SU-DHL-6 (cell line): ENCODE results near the gene TMEM115.

Experiments
- H2AFZ ChIP-seq: fragments of 200-600 bp; sonication (generic); 2 replicates; pipeline ENCODE4 v1.6.1; 2014; ENCODE audit warnings: low read depth, mild to moderate bottlenecking, moderate library complexity, mixed read lengths, antibody characterized with exemption, low read length; ENCODE audit not compliant: severe bottlenecking
- H3F3A ChIP-seq: fragments of 200-600 bp; shearing (Covaris generic); 2 replicates; pipeline ENCODE4 v1.6.0; 2016; ENCODE audit warnings: antibody characterized with exemption, mild to moderate bottlenecking; ENCODE audit not compliant: insufficient read depth
- H3K27ac ChIP-seq: fragments of 200-600 bp; sonication (generic); 2 replicates; pipeline ENCODE4 v1.5.1; 2016; ENCODE audit warnings: low read depth, mild to moderate bottlenecking, low read length, moderate library complexity, mixed read lengths
- H3K27me3 ChIP-seq: fragments of 200-600 bp; sonication (generic), shearing (Covaris generic); 2 replicates; pipeline ENCODE4 v1.6.0; 2014; ENCODE audit warnings: mild to moderate bottlenecking, low read length
- H3K36me3 ChIP-seq: fragments of 200-600 bp; sonication (generic); 2 replicates; pipeline ENCODE4 v1.6.1; 2014; ENCODE audit warnings: mild to moderate bottlenecking, low read length, mixed read lengths
- H3K4me2 ChIP-seq: fragments of 300-600, 200-600 bp; shearing (Covaris generic), sonication (generic); 2 replicates; pipeline ENCODE4 v1.6.0; 2014; ENCODE audit warnings: low read length, low read depth, mild to moderate bottlenecking; ENCODE audit not compliant: poor library complexity, severe bottlenecking
- H3K4me3 ChIP-seq: fragments of 200-600 bp; sonication (generic); 2 replicates; pipeline ENCODE4 v1.5.1; 2014; ENCODE audit warnings: antibody characterized with exemption, low read length, mild to moderate bottlenecking, mixed read lengths; ENCODE audit not compliant: insufficient read depth, poor library complexity, severe bottlenecking
- H3K79me2 ChIP-seq: fragments of 200-600 bp; sonication (generic); 2 replicates; pipeline ENCODE4 v1.6.1; 2014; ENCODE audit warnings: mild to moderate bottlenecking, low read length, moderate library complexity; ENCODE audit not compliant: insufficient read depth
- H3K9ac ChIP-seq: fragments of 200-600 bp; sonication (generic); 2 replicates; pipeline ENCODE4 v1.7.0; 2014; ENCODE audit warnings: mild to moderate bottlenecking, low read length
- H3K9me2 ChIP-seq: fragments of 200-600 bp; sonication (generic); replicated peaks from 2 replicates; pipeline ENCODE4 v1.6.1; 2014; ENCODE audit warnings: low read length; ENCODE audit not compliant: insufficient read depth
- H3K9me3 ChIP-seq: fragments of 200-600 bp; sonication (generic); 2 replicates; pipeline ENCODE4 v1.6.1; 2014; ENCODE audit warnings: low read length, mixed read lengths; ENCODE audit not compliant: insufficient read depth
- H4K20me1 ChIP-seq: fragments of 200-600 bp; sonication (generic); 2 replicates; pipeline ENCODE4 v1.6.1; 2014; ENCODE audit warnings: low read depth, mild to moderate bottlenecking, antibody characterized with exemption, low read length, moderate library complexity, mixed read lengths
- EZH2phosphoT487 ChIP-seq: fragments of 200-600 bp; sonication (generic), shearing (Covaris generic); conservative IDR thresholded peaks from 2 replicates; pipeline ENCODE4 v1.6.1; 2018; ENCODE audit warnings: mild to moderate bottlenecking, antibody characterized with exemption, low read length, moderate library complexity, mixed read lengths
- TF ChIP-seq, protein P1 (sequence below): fragments of 200-600 bp; sonication (generic); IDR thresholded peaks from one replicate; pipeline ENCODE4 v1.5.1; 2017; ENCODE audit warnings: antibody characterized with exemption, mild to moderate bottlenecking, low read length, moderate library complexity; ENCODE audit not compliant: insufficient read depth, poor library complexity, severe bottlenecking

The TMEM115 gene

GRCh38 chr3:50320853-50321335 is 38.4 kb downstream of the TMEM115 start:
- Histone ChIP-seq H3K79me2 (no peaks in the 10 kb centered on the region), H4K20me1 (no peaks in the 10 kb centered on the region), H3K4me2 (peak overlapping the region; percentile 92), H3F3A (no peaks in the 10 kb centered on the region), H3K9me2 (no peaks in the 10 kb centered on the region), H3K36me3 (no peaks in the 10 kb centered on the region), H3K4me3 (peak overlapping the region; percentile 87), H3K9me3 (no peaks in the 10 kb centered on the region), H3K27me3 (no peaks in the 10 kb centered on the region), H3K27ac (peak overlapping the region; percentile 80), H3K9ac (peak overlapping the region; percentile 81), H2AFZ (peak overlapping the region; percentile 96)
- no peak for TF ChIP-seq EZH2phosphoT487
- TF ChIP-seq, protein P1, sequence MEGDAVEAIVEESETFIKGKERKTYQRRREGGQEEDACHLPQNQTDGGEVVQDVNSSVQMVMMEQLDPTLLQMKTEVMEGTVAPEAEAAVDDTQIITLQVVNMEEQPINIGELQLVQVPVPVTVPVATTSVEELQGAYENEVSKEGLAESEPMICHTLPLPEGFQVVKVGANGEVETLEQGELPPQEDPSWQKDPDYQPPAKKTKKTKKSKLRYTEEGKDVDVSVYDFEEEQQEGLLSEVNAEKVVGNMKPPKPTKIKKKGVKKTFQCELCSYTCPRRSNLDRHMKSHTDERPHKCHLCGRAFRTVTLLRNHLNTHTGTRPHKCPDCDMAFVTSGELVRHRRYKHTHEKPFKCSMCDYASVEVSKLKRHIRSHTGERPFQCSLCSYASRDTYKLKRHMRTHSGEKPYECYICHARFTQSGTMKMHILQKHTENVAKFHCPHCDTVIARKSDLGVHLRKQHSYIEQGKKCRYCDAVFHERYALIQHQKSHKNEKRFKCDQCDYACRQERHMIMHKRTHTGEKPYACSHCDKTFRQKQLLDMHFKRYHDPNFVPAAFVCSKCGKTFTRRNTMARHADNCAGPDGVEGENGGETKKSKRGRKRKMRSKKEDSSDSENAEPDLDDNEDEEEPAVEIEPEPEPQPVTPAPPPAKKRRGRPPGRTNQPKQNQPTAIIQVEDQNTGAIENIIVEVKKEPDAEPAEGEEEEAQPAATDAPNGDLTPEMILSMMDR = no peak

GRCh38 chr3:50319894-50320625 is 39.3 kb downstream of the TMEM115 start:
- Histone ChIP-seq H2AFZ (no peak overlapping the region), H3K9me3 (no peaks in the 10 kb centered on the region), H3K4me3 (peak overlapping the region; percentile 87), H4K20me1 (no peaks in the 10 kb centered on the region), H3K9me2 (no peaks in the 10 kb centered on the region), H3F3A (no peaks in the 10 kb centered on the region), H3K27me3 (no peaks in the 10 kb centered on the region), H3K27ac (no peak overlapping the region), H3K4me2 (peak overlapping the region; percentile 92), H3K9ac (peak overlapping the region; percentile 81), H3K36me3 (no peaks in the 10 kb centered on the region), H3K79me2 (no peaks in the 10 kb centered on the region)
- TF ChIP-seq, protein P1 = no peak
- no peak for TF ChIP-seq EZH2phosphoT487

DNA sequence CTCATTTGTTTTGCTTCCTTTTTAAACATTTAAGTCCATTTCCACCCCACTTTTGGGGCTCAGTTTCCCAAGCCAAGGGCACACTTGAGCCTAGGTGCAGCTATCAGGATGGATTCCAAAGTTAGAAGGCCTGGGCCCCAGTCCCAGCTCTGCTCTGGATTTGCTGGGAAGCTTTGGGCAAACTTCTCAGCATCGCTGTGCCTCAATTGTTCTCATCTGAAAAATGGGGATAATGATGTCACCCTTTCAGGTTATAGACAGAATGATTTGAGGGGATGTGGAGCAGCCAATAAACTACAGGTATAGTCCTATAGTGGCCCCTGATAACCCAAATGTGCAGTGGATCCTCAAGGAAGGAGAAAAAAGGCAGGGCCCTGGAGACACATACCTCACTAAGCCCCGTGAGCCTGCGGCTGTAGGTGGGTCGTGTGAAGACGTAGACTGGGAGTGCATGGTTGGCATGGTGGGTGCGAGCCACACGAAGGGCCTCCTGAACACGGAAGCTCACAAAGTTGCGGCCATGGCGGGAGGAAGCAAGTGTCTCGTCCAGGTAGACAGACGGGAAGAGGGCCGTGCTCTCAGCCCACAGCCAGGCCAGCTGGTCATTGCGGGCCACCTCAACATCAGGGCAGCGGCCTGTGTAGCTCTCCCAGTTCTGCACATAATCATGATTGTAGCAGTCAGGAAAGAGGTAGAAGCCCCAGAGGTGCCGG is 40.0 kb downstream of the TMEM115 start:
- TF ChIP-seq, protein P1 = no peak
- TF ChIP-seq EZH2phosphoT487 = no peak
- Histone ChIP-seq H3K9ac (no peak overlapping the region), H3K27ac (no peak overlapping the region)

More for the DNA sequence above, 40.0 kb downstream of the TMEM115 start:
- no peak overlapping the region for H3K4me2 ChIP-seq
- H4K20me1 ChIP-seq = no peaks in the 10 kb centered on the region
- H3K9me2 ChIP-seq = no peaks in the 10 kb centered on the region
- H3F3A ChIP-seq = no peaks in the 10 kb centered on the region
- no peaks in the 10 kb centered on the region for H3K79me2 ChIP-seq
- H3K36me3 ChIP-seq = no peaks in the 10 kb centered on the region
- no peaks in the 10 kb centered on the region for H3K27me3 ChIP-seq
- H3K4me3 ChIP-seq = no peak overlapping the region
- H2AFZ ChIP-seq = no peak overlapping the region
- H3K9me3 ChIP-seq = no peaks in the 10 kb centered on the region
